Thoracic aorta (tissue), 2 donors: ENCODE data around the gene HIKESHI. TPM values are rescaled to one million over a fixed set of nuclear protein-coding genes. Genes with fewer than 3 reads are reported as not detected.

Source experiments
- ATAC-seq: fragments of 150-250 bp; one replicate; pipeline ENCODE4 v1.8.0; 2017; ENCODE audit warnings: low read depth; ENCODE audit not compliant: insufficient number of reproducible peaks, low FRiP score
- DNase-seq: peaks from one replicate; pipeline ENCODE4 v3.0.0-alpha.2; 2020; ENCODE audit warnings: low spot score
- H3K27ac ChIP-seq, 2 donors: fragments of 200-600 bp; sonication (generic); 1 replicate in 1 of 2; 2 replicates in 1 of 2; pipeline ENCODE4 v1.5.1; 2016; ENCODE audit warnings: mild to moderate bottlenecking in 2 of 2, moderate library complexity in 2 of 2
- H3K27me3 ChIP-seq: fragments of 200-600 bp; sonication (generic); replicated peaks from 2 replicates; pipeline ENCODE4 v1.6.0; 2016; ENCODE audit warnings: mild to moderate bottlenecking; ENCODE audit not compliant: insufficient read depth
- H3K36me3 ChIP-seq: fragments of 200-600 bp; sonication (generic); one replicate; pipeline ENCODE4 v1.5.1; 2016
- H3K4me1 ChIP-seq, 2 donors: fragments of 200-600 bp; sonication (generic); 1 replicate in 1 of 2; 2 replicates in 1 of 2; pipeline versions ENCODE4 v1.5.1 to v1.6.0; 2016; ENCODE audit warnings: low read depth in 2 of 2, mild to moderate bottlenecking in 1 of 2; ENCODE audit not compliant: control insufficient read depth in 1 of 2
- H3K4me3 ChIP-seq: fragments of 200-600 bp; sonication (generic); 2 replicates; pipeline ENCODE4 v1.5.1; 2016; ENCODE audit warnings: mild to moderate bottlenecking
- H3K9me3 ChIP-seq: fragments of 200-600 bp; sonication (generic); 2 replicates; pipeline ENCODE4 v1.5.1; 2016
- CTCF ChIP-seq: fragments of 200-600 bp; sonication (generic); IDR thresholded peaks from one replicate; pipeline ENCODE4 v1.5.1; 2019; ENCODE audit warnings: antibody characterized with exemption
- total RNA-seq, 2 donors: library from RNA; depleted of rRNA; stranded (reverse); fragments of >200 nt; gene quantifications; one replicate each; pipeline versions ENCODE4 v1.1.0 to v1.2.3, GENCODE V29; 2016

Gene HIKESHI
- total RNA-seq, 2 donors from 2014 or later = 36.7 to 39.5 TPM

GRCh38 chr11:86386283-86386682, 84.2 kb downstream of the HIKESHI start:
- no peak for TF ChIP-seq CTCF
- DNase-seq (no peak), ATAC-seq (no peak)

GRCh38 chr11:86386746-86387145, 84.7 kb downstream of the HIKESHI start:
- no peak for DNase-seq
- no peak overlapping the region for H3K27ac ChIP-seq
- no peaks in the 10 kb centered on the region for H3K9me3 ChIP-seq
- H3K4me1 ChIP-seq = no peaks in the 10 kb centered on the region
- no peak for TF ChIP-seq CTCF
- no peak for ATAC-seq
- H3K27me3 ChIP-seq = no peaks in the 10 kb centered on the region
- no peaks in the 10 kb centered on the region for H3K36me3 ChIP-seq
- no peak overlapping the region for H3K4me3 ChIP-seq

More at GRCh38 chr11:86386283-86386682, 84.2 kb downstream of the HIKESHI start:
- no peak overlapping the region for H3K27ac ChIP-seq
- no peaks in the 10 kb centered on the region for H3K9me3 ChIP-seq
- H3K4me3 ChIP-seq = no peak overlapping the region
- H3K36me3 ChIP-seq = no peaks in the 10 kb centered on the region
- H3K27me3 ChIP-seq = no peaks in the 10 kb centered on the region
- H3K4me1 ChIP-seq = no peaks in the 10 kb centered on the region

GRCh38 chr11:86388198-86388597, 86.2 kb downstream of the HIKESHI start:
- DNase-seq = no peak
- Histone ChIP-seq H3K4me3 (no peak overlapping the region), H3K27ac (no peak overlapping the region), H3K9me3 (no peaks in the 10 kb centered on the region), H3K4me1 (no peaks in the 10 kb centered on the region), H3K36me3 (no peaks in the 10 kb centered on the region), H3K27me3 (no peaks in the 10 kb centered on the region)
- no peak for ATAC-seq
- no peak for TF ChIP-seq CTCF

- peaks cover 3 to 8% of the 10 kb centered on the region in 2 donors for H3K4me1 ChIP-seq
- no peaks in the 10 kb centered on the region for H3K27me3 ChIP-seq
- no peak for TF ChIP-seq CTCF
- H3K36me3 ChIP-seq = no peaks in the 10 kb centered on the region
- no peaks in the 10 kb centered on the region for H3K9me3 ChIP-seq
- no peak overlapping the region for H3K27ac ChIP-seq
- no peak overlapping the region for H3K4me3 ChIP-seq
- ATAC-seq (no peak), DNase-seq (no peak)
These were observed 88.4 kb downstream of the HIKESHI start for GRCh38 chr11:86390487-86390886.

GRCh38 chr11:86395061-86395551, 93.1 kb downstream of the HIKESHI start:
- no peak for ATAC-seq
- H3K4me1 ChIP-seq = peaks cover 3 to 13% of the 10 kb centered on the region in 2 donors
- H3K27ac ChIP-seq = peak overlapping the region in 1 of 2 donors; percentile 45
- H3K27me3 ChIP-seq = no peaks in the 10 kb centered on the region
- no peaks in the 10 kb centered on the region for H3K9me3 ChIP-seq
- DNase-seq = no peak
- no peaks in the 10 kb centered on the region for H3K36me3 ChIP-seq
- H3K4me3 ChIP-seq = peak overlapping the region; percentile 17
- no peak for TF ChIP-seq CTCF

Other genes starting within 250 kb of the HIKESHI start
- 100 to 1,000 TPM; 395 to 488 TPM for gene PICALM, start 233.2 kb upstream of the HIKESHI start, total RNA-seq
- 10 to 100 TPM; 19.0 to 22.4 TPM for gene EED, start 57.5 kb upstream of the HIKESHI start, total RNA-seq
- 10 to 100 TPM in 1 of 2 donors, 1 to 10 TPM in 1; 2.0 to 21.4 TPM for gene CCDC81, start 72.6 kb downstream of the HIKESHI start, total RNA-seq